Measurements from ENCODE around the gene GLDC.

DNA sequence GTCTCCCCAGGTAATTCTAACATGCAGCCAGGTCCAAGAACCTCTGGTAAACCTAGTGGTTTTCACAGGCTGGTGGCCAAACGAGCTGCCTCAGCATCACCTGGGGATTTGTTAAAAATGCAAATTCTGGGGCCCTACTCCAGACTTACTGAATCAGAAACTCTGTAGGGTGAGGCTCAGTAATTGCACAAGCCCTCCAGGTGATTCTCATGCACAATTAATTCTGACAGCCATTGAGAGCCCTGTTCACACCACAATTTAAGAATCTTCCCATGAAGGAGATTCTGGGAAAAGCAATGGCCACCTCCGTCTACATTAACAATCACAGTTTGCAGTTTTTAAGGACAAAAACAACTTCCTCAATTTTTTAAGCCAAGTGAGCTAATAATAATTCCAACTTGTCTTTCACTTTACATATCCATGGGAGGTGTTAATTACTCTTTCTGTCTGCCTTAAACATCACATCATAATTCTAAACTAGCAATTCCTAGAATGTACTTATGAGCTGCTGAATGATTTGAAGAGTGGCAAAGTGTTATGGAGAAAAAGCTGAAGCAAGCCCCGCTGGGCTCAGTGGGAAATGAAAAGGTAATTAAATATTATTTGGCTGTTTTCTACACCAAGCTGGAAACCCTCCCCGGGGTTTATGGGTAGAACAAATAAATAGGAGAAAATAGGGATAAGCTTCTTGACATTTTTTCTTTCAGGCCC lies 70.0 kb downstream of the GLDC start:
- TF ChIP-seq CTCF (conservative IDR thresholded peaks at IDR 0.05) (no peak), ZFX (IDR thresholded peaks at IDR 0.05) (no peak)
